H9 (cell line): Measurements from ENCODE around the gene EEF1E1. TPM values are rescaled to one million over a fixed set of nuclear protein-coding genes. Genes with fewer than 3 reads are reported as not detected.
A peak's percentile ranks its signal among the peaks of the same experiment; 100 is the strongest.

Experiments used
- DNase-seq: peaks from one replicate; pipeline ENCODE4 v3.0.0-alpha.2; 2017
- H2AFZ ChIP-seq: one replicate; pipeline ENCODE4 v1.6.1; 2013; ENCODE audit warnings: mild to moderate bottlenecking, low read length, control low read depth, moderate library complexity
- H2AK5ac ChIP-seq: 2 replicates; pipeline ENCODE4 v1.6.1; 2013; ENCODE audit warnings: low read length, control low read depth, mixed read lengths; ENCODE audit not compliant: insufficient read length
- H2BK120ac ChIP-seq: one replicate; pipeline ENCODE4 v1.6.1; 2013; ENCODE audit warnings: low read depth, mild to moderate bottlenecking, low read length, control low read depth, inconsistent platforms; ENCODE audit not compliant: poor library complexity, severe bottlenecking
- H2BK12ac ChIP-seq: 2 replicates; pipeline ENCODE4 v1.6.1; 2013; ENCODE audit warnings: low read length, control low read depth, mixed read lengths, low read depth; ENCODE audit not compliant: insufficient read length
- H2BK15ac ChIP-seq: 2 replicates; pipeline ENCODE4 v1.6.1; 2013; ENCODE audit warnings: low read depth, low read length, control low read depth
- H2BK20ac ChIP-seq: one replicate; pipeline ENCODE4 v1.6.1; 2013; ENCODE audit warnings: low read depth, mild to moderate bottlenecking, low read length, control low read depth, inconsistent platforms; ENCODE audit not compliant: poor library complexity, severe bottlenecking
- H2BK5ac ChIP-seq: 2 replicates; pipeline ENCODE4 v1.6.1; 2013; ENCODE audit warnings: low read length, control low read depth, mixed read lengths; ENCODE audit not compliant: insufficient read length
- H3K14ac ChIP-seq: 2 replicates; pipeline ENCODE4 v1.6.1; 2013; ENCODE audit warnings: low read length, control low read depth; ENCODE audit not compliant: insufficient read depth
- H3K18ac ChIP-seq: 2 replicates; pipeline ENCODE4 v1.6.1; 2013; ENCODE audit warnings: low read depth, mild to moderate bottlenecking, mixed read lengths, low read length, control low read depth; ENCODE audit not compliant: insufficient read length
- H3K23ac ChIP-seq: 2 replicates; pipeline ENCODE4 v1.6.1; 2013; ENCODE audit warnings: low read length, control low read depth, mixed read lengths, low read depth; ENCODE audit not compliant: insufficient read length
- H3K23me2 ChIP-seq: 2 replicates; pipeline ENCODE4 v1.6.1; 2013; ENCODE audit warnings: low read depth, mild to moderate bottlenecking, mixed read lengths, low read length, control low read depth; ENCODE audit not compliant: insufficient read length, poor library complexity, severe bottlenecking
- H3K27ac ChIP-seq: 2 replicates; pipeline ENCODE4 v1.5.1; 2013; ENCODE audit warnings: low read length, control low read depth, mixed read lengths, low read depth; ENCODE audit not compliant: insufficient read length
- H3K27me3 ChIP-seq: 2 replicates; pipeline ENCODE4 v1.6.1; 2013; ENCODE audit warnings: low read length, control low read depth, inconsistent platforms; ENCODE audit not compliant: insufficient read depth
- H3K4ac ChIP-seq: 2 replicates; pipeline ENCODE4 v1.6.1; 2013; ENCODE audit warnings: low read depth, mild to moderate bottlenecking, control low read depth, inconsistent platforms, low read length, moderate library complexity
- H3K4me1 ChIP-seq: 2 replicates; pipeline ENCODE4 v1.6.1; 2013; ENCODE audit warnings: low read length, control low read depth, inconsistent platforms; ENCODE audit not compliant: insufficient read depth
- H3K4me2 ChIP-seq: 2 replicates; pipeline ENCODE4 v1.6.1; 2013; ENCODE audit warnings: low read length, control low read depth, mixed read lengths; ENCODE audit not compliant: insufficient read length, insufficient read depth
- H3K56ac ChIP-seq: 2 replicates; pipeline ENCODE4 v1.6.1; 2013; ENCODE audit warnings: low read depth, mild to moderate bottlenecking, mixed read lengths, low read length, control low read depth; ENCODE audit not compliant: insufficient read length
- H3K79me1 ChIP-seq: 2 replicates; pipeline ENCODE4 v1.6.1; 2013; ENCODE audit warnings: low read depth, mild to moderate bottlenecking, moderate library complexity, low read length, control low read depth, inconsistent platforms; ENCODE audit not compliant: insufficient read depth, poor library complexity, severe bottlenecking
- H3K79me2 ChIP-seq: 2 replicates; pipeline ENCODE4 v1.6.1; 2013; ENCODE audit warnings: low read length, control low read depth, inconsistent platforms; ENCODE audit not compliant: insufficient read depth
- H3K9ac ChIP-seq: 2 replicates; pipeline ENCODE4 v1.6.1; 2013; ENCODE audit warnings: low read length, control low read depth, mixed read lengths; ENCODE audit not compliant: insufficient read length; ENCODE audit errors: extremely low read depth
- H3K9me3 ChIP-seq: one replicate; pipeline ENCODE4 v1.6.1; 2013; ENCODE audit warnings: low read depth, low read length, inconsistent platforms; ENCODE audit not compliant: control insufficient read depth
- H3T11ph ChIP-seq: one replicate; pipeline ENCODE4 v1.6.1; 2013; ENCODE audit warnings: mild to moderate bottlenecking, low read length, control low read depth, inconsistent platforms
- H4K20me1 ChIP-seq: one replicate; pipeline ENCODE4 v1.6.1; 2013; ENCODE audit not compliant: control insufficient read depth, insufficient read length, insufficient read depth
- H4K5ac ChIP-seq: 2 replicates; pipeline ENCODE4 v1.6.1; 2013; ENCODE audit warnings: low read depth, mild to moderate bottlenecking, mixed read lengths, low read length, control low read depth; ENCODE audit not compliant: insufficient read length
- H4K8ac ChIP-seq: replicated peaks from 2 replicates; pipeline ENCODE4 v1.6.1; 2013; ENCODE audit warnings: low read length, control low read depth, mixed read lengths, low read depth; ENCODE audit not compliant: insufficient read length
- H4K91ac ChIP-seq: 2 replicates; pipeline ENCODE4 v1.6.1; 2013; ENCODE audit warnings: low read depth, mild to moderate bottlenecking, moderate library complexity, mixed read lengths, low read length, control low read depth; ENCODE audit not compliant: insufficient read length
- H3K27ac Mint-ChIP-seq, 3 experiments: 2 replicates in 2 of 3; 3 replicates in 1 of 3; pipeline ENCODE4 v1.8.0; 2020 to 2021; ENCODE audit warnings: mixed read lengths in 3 of 3, mild to moderate bottlenecking in 1 of 3, moderate library complexity in 1 of 3
- H3K27me3 Mint-ChIP-seq: 2 replicates; pipeline ENCODE4 v1.8.0; 2021; ENCODE audit warnings: low read depth, mild to moderate bottlenecking, moderate library complexity, mixed read lengths
- H3K36me3 Mint-ChIP-seq, 3 experiments: 2 replicates in 2 of 3; 3 replicates in 1 of 3; pipeline ENCODE4 v1.8.0; 2020 to 2021; ENCODE audit warnings: low read depth in 3 of 3, mixed read lengths in 3 of 3; ENCODE audit not compliant: insufficient read depth in 1 of 3
- H3K4me1 Mint-ChIP-seq, 2 experiments: 2 replicates each; pipeline ENCODE4 v1.8.0; 2020; ENCODE audit warnings: mixed read lengths in 2 of 2
- H3K4me3 Mint-ChIP-seq, 2 experiments: 2 replicates in 1 of 2; 3 replicates in 1 of 2; pipeline ENCODE4 v1.8.0; 2020 to 2021; ENCODE audit warnings: mild to moderate bottlenecking in 2 of 2, mixed read lengths in 2 of 2, moderate library complexity in 1 of 2
- H3K9me3 Mint-ChIP-seq, 2 experiments: 2 replicates in 1 of 2; 3 replicates in 1 of 2; pipeline ENCODE4 v1.8.0; 2020; ENCODE audit warnings: mild to moderate bottlenecking in 2 of 2, mixed read lengths in 2 of 2, moderate library complexity in 1 of 2
- WGBS: extraction: QIAGEN DNeasy Blood & Tissue Kit; methylation state at CpG from one replicate; pipeline ENCODE4 v1.1.7; 2013; ENCODE audit warnings: missing lambda C conversion rate, low lambda C conversion rate, mixed read lengths; ENCODE audit not compliant: insufficient read length; ENCODE audit errors: extremely low coverage; 5-methylcytosine and 5-hydroxymethylcytosine counted together
- total RNA-seq: library from RNA; stranded (reverse); gene quantifications from 2 replicates; pipeline ENCODE4 v1.2.1, GENCODE V29; 2021
- TF ChIP-seq, protein P1 (sequence below): fragments of 200-600 bp; sonication (generic); conservative IDR thresholded peaks from 3 replicates; pipeline ENCODE4 v1.8.0; 2021; ENCODE audit warnings: antibody characterized with exemption, mild to moderate bottlenecking

Gene EEF1E1
- total RNA-seq, 1 experiment from 2014 or later, result 71.8 TPM

DNA sequence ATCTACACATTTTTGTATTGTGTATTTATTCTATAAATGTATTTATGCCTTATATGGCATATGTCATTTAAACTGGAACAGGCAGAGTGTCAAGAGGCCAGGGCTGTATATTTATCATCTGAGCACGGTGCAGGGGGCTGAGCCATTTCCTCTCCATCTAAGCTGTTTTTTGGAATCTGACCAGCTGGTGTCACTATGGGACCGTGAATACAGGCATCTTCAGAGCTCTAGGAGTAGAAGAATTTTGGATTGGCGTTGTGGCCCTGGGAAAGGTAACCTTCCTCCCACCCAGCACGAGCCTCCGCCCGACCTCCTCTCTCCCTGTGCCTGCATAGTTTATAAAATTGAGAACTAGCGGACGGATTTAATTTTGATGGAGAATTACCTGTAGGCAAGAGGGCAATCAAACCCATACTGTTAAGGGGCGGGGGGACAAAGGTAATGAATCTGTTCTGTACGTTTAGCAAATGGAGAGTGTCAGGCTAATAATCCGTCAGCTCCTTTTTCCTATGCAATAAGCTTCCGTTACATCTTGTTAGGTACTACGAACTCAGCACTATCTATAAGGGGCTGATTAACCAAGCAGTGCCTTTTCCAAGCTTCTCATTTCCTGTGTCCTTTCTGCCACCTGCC lies 29.0 kb upstream of the EEF1E1 start:
- no peak overlapping the region for H2BK12ac ChIP-seq
- H4K91ac ChIP-seq, result no peak overlapping the region
- H2BK120ac ChIP-seq, result no peak overlapping the region
- H3K79me2 ChIP-seq, result no peaks in the 10 kb centered on the region
- H3K79me1 ChIP-seq, result no peaks in the 10 kb centered on the region
- no peak overlapping the region for H3K23ac ChIP-seq
- no peaks in the 10 kb centered on the region for H3K36me3 Mint-ChIP-seq
- H3K27ac ChIP-seq, result no peak overlapping the region
- no peaks in the 10 kb centered on the region for H3K27me3 ChIP-seq
- no peaks in the 10 kb centered on the region for H3K4me1 ChIP-seq
- no peak overlapping the region for H3K27ac Mint-ChIP-seq
- no peak overlapping the region for H2BK15ac ChIP-seq
- peak overlapping the region; percentile 92 for H2AFZ ChIP-seq
- H3K56ac ChIP-seq, result no peak overlapping the region
- no peaks in the 10 kb centered on the region; a peak in 1 of 5 replicates for H3K9me3 Mint-ChIP-seq
- DNase-seq, result peak; percentile 71
- H3K14ac ChIP-seq, result no peak overlapping the region
- H3K18ac ChIP-seq, result no peak overlapping the region
- no peak overlapping the region for H4K8ac ChIP-seq
- H3K4me2 ChIP-seq, result no peak overlapping the region
- no peak overlapping the region for H3T11ph ChIP-seq
- no peaks in the 10 kb centered on the region for H3K9me3 ChIP-seq
- no peak overlapping the region for H4K5ac ChIP-seq
- H3K9ac ChIP-seq, result no peak overlapping the region
- no peaks in the 10 kb centered on the region for H4K20me1 ChIP-seq
- no peak overlapping the region for H2BK20ac ChIP-seq
- no peak overlapping the region for H3K4ac ChIP-seq
- no peak overlapping the region for H3K4me3 Mint-ChIP-seq
- no peak overlapping the region for H2AK5ac ChIP-seq
- no CpG with 5 or more reads among the region's 13 CpGs for WGBS
- no peak overlapping the region for H2BK5ac ChIP-seq
- TF ChIP-seq, protein P1, sequence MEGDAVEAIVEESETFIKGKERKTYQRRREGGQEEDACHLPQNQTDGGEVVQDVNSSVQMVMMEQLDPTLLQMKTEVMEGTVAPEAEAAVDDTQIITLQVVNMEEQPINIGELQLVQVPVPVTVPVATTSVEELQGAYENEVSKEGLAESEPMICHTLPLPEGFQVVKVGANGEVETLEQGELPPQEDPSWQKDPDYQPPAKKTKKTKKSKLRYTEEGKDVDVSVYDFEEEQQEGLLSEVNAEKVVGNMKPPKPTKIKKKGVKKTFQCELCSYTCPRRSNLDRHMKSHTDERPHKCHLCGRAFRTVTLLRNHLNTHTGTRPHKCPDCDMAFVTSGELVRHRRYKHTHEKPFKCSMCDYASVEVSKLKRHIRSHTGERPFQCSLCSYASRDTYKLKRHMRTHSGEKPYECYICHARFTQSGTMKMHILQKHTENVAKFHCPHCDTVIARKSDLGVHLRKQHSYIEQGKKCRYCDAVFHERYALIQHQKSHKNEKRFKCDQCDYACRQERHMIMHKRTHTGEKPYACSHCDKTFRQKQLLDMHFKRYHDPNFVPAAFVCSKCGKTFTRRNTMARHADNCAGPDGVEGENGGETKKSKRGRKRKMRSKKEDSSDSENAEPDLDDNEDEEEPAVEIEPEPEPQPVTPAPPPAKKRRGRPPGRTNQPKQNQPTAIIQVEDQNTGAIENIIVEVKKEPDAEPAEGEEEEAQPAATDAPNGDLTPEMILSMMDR, result peak; percentile 85
- peaks cover 3 to 5% of the 10 kb centered on the region in 2 experiments; a peak in 3 of 4 replicates for H3K4me1 Mint-ChIP-seq
- no peaks in the 10 kb centered on the region for H3K23me2 ChIP-seq
- peaks cover 5% of the 10 kb centered on the region; the same call in 1 of the 2 replicates for H3K27me3 Mint-ChIP-seq
